NCI-H2171 (cell line): ENCODE measurements around the gene FOCAD.
A peak's percentile ranks its signal among the peaks of the same experiment; 100 is the strongest.
"Not testable (repeated sequence)": the region's sequence is repeated elsewhere in the genome, so short reads cannot be mapped to it uniquely, and the experiment has no call there.

Experiments used
- DNase-seq: peaks from one replicate; lab custom pipeline; 2025; lab: John Stamatoyannopoulos, UW

The FOCAD gene

DNA sequence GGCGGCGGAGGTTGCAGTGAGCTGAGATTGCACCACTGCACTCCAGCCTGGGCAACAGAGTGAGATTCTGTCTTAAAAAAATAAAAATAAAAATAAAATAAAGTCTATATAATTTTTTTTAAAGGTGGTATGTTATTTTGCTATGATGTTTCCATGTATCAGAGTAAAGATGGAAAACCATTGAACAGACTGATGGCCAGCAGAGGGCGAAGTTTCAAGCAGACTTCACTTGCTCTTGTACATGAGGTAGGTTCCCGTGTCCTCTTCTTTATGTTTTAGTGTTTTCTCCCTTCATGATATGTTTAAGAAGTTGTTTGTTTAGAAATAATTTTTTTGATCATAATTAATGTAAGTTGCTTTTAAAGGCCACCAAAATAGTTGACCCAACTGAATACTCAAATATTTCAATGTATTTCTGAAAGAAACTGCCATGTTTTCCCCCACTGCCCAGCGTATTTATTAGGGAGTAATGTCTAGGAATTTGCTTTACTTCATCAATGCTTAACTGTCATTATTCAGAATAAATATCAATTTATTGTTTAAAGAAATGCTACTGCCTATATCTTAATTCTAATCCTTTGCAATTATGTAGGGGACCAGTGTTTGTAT, 201.0 kb downstream of the FOCAD start:
- DNase-seq, result no peak

DNA sequence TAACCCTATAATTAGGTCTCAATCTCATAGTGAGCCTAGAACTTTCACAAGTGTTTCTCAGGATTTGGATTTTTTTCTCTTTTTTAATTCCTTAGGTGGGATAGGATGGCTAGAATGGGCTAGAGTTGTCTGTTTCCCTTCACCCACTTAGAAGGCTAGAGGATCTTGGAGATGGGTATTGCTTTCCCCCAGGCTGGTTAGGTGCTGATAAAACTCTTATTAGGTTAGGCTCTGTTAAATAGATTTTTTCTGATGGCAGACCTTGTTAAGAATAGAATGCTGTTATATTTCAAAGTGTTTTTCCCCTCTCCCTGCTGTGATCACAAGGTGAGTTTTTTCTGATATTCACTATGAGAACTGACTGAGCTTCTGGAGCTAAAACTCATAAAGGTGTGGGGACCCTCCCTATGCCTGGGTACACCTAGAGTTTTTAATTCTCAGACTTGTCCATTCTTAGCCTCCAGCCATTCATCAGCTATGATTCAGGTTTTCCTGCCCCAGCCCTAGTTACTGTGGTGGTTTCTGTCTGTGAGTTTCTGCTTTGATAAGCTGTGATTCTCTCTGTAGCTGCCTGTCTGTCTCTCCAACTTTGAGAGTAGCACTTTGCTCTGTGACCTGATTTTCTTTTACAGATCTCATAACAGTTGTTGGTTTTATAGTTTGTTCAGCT, 215.0 kb downstream of the FOCAD start:
- DNase-seq, result no peak

DNA sequence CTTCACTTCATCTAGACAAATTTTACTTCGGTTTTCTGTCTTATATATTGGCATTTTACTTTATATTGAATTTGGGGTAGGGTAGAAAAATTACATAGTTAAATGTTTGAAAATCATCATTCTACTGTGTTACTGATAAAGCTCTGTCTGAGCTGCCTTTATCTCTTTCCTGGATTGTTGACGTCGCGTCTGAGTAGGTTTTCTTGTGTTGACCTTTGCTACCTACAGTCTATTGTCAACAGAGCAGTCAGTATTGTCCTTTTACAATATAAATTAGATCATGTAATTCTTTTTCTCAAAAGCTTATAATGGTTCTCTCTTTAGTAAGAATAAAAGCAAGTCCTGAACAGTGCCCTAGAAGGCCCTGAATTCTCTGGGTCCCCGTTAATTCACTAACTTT, 219.2 kb downstream of the FOCAD start:
- DNase-seq, result no peak

DNA sequence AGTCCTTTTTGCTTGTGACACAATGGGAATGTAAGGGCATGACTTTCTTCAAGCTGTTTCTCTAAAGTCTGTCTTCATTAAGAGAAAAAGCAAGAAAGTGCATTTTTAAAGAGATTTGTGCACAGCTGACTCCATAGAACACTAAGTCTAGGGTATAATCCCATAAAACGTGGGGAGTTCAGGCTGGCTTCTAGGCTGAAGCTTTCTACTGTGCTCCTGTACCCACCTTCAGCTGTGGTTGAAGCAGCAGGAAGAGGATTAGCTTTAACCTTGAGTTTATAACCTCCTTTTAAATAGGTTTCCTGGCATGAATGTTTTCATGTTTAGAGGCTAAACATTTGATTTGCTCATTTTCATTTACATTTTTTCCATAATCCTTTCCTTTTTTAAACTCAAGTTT, 220.9 kb downstream of the FOCAD start:
- DNase-seq, result no peak

DNA sequence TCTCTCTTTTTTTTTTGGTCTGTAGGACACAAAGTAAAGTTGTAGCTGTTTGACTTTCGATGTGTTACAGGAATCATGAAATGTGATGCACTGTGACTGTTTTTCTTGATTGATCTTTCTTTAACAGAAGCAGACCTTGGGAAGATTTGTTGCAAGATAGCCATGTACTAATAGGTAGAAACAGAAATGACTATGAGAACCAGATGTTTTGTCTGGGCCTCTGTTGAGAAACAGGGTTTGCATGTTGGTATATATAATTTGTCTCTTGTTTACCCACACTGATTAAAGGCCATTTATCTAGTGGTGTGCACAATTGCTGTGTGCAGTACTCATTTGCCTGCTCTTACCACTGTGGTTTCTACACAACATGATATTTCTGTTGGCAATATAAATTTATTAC, 222.3 kb downstream of the FOCAD start:
- no peak for DNase-seq

DNA sequence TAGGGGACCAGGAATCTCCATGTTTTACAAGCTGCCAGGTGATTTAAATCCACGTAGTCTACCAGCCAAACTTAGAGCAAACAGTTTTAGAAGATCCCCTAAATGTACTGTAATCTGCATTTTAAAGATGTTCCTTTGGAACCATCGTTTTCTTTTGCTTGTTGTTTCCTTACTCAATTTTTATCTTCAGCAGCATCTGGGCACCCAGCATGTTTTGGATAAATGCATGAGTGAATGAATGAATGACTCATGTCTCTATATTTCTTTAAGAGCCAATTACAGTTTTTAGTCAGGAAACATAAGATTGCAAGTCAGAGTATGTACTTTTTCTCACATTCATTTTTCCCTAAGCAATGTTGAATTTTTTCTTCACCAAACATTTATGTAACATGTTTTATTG, 224.4 kb downstream of the FOCAD start:
- DNase-seq, result no peak

DNA sequence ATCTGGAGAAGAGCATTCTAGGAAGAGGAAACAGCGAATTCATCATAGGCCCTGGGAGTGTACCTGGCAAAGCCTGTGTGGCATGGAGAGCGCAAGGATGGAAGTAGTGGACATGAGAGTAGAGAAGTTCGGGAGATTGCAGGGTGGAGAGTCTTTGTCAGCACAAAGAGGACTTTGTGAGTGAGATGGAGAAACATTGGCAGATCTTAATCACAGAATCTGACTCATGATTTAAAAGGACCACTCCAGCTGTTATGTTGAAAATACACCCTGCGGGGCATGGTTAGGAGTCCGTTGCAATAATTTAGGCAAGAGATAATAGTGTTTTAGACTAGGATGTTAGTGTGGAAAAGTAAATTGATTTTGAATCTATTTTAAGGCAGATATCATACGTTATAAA, 230.5 kb downstream of the FOCAD start:
- no peak for DNase-seq

DNA sequence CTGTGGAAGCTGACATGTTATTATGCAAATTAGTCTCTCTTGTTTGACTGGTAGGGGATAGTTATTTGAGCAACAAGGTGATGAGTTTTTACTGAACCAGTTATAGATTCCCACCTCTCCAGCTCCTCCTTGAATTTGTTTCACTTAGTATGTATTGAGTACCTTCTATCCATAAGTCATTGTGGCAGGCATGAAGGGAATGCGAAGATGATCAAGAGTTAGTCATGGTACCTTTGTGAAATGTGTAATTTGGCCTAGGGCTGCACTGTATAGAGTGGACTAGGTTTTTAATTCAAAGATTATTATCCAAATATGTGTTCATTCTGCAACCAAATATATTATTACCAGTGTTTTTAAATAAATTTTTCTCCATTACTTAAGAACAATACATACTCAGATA, 237.3 kb downstream of the FOCAD start:
- no peak for DNase-seq

DNA sequence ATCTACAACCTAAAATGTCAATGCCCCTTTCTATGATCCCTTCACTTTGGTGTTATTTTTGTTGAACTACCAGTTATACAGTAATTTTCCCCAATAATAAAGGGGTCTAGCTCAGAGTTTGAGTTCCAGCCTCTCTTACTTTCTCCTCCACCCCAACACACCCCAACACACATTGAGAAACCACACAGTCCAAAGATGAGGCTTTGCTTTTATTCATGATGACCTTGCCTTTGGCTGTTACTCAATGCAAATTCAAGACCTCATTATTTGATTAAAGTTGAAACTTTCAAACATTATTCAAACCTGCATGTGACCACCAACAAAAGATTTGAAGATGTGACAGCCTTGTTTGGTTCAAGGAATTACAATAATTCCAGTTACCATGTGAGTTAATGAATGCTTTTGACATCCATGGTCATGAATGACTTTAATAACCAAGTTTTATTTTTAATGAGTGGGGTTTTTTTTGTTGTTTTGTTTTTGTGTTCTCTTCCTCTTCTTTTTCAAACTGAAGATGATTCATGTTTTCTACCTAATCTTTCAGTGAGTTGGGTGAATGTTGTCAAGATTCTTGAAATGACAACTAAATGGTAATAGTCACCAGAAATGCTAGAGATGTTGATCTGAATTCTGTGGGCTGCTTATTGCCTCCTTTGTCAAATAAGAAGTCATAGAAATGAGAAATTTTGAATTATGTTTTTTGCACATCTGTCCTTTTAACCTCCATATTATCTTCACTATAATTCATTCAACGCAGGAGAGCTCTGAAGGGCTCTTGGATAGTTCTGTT, 241.4 kb downstream of the FOCAD start:
- no peak for DNase-seq

DNA sequence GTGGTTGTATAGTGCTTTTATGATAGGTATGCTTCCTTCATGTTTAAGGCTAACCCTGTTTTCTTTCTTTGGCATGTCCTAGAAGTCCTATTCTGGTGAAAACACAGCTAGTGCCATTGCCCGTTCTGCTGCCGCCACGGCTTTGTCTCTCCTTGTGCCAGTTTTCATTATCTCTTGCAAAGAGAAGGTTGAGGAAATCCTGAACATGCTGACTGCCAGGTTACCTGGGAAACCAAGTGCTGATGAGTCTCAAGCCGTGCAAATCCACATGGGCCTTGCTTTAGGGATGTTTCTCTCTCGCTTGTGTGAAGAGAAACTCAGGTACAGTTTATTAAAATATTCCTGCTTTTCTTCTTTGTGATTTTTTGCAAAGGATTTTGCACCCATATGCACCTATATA, 245.2 kb downstream of the FOCAD start:
- no peak for DNase-seq

DNA sequence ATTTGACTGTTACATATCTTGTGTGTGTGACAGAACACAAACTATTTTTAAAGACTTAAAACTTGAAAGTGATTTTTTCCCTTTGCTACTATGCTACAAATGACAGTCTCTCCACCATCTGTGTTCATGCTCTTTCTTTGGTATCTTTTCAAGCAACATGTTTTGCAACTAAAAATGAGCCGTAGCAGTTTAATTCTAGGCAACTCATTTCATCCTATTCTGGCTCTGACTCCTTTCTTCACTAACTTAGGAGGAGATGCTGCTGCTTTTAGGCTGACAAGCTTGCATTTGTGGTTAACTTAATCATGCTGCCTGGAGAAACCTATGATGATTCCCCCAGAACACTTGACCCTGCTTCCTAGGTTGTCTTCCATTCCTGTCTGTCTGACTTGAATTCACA, 246.8 kb downstream of the FOCAD start:
- DNase-seq, result no peak

DNA sequence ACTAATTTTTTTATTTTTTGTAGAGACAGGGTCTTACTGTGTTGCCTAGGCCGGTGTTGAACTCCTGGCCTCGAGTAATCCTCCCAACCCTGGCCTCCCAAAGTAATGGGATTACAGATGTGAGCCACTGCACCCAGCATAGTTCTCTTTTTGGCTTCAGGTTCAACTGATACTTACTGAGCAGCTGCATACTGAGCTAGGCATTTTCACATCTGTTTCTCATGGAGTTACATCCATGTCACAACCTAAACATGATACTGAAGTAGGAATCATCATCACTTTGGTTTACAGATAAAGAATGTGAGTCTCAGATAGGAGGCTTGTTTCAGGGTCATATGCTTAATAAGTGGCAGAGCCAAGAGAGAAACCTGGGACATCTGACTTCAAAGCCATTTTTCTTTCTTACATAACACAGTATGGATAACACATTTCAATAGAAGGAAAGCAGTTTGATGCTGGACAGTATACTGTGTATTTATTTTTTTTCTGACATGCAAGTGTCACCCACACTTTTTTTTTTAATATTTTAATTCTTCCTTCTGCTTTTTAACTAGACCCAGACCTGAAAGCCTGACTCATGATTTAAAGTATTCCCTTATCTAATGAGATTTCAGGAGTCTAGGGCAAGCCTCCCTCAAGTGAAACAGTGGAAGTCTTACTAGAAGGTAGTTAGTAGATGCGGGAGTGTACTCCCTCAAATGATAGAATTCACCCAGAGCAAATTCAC, 256.6 kb downstream of the FOCAD start:
- DNase-seq, result no peak

DNA sequence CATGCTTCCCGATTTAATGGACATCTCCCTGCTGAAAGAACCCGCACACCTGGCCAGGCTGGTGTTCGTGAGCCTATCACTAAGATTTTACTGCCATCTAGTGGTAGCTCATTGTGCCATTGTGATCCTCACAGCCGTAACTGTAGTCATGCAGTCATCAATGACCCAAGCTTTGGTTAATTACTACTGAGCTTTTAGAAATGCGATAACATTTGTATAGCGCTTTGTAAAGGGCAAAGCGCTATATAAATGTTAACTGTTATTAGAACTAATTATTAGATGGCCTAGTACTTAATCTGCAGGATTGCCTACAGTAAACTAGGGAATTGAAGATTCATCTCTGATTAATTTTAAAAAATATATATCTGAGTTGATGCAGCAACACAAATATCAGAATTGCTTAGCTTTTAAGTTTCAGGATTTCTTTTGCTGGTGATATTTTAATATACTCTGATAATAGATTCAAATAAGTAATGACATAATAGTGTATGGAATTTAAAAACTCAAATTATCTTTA, 257.2 kb downstream of the FOCAD start:
- DNase-seq, result peak; percentile 41

DNA sequence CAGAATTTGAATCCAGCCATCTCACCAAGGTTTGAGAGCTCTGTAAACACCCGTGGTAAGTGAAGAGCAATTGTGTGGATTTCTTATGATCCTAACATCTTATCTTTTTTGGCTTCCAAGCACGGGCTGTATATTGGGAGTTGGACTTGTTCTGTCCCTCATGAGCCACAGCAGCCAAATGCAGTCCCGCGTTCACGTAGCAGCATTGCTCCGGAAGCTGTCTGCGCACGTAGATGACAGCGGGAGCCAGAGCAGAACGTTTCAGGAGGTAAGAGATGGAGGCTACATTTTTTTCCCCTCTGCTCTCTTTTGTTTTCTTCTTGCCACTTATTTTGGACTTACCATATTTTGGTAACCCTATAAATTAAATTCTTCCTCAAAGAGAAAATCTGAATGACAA, 260.4 kb downstream of the FOCAD start:
- no peak for DNase-seq

DNA sequence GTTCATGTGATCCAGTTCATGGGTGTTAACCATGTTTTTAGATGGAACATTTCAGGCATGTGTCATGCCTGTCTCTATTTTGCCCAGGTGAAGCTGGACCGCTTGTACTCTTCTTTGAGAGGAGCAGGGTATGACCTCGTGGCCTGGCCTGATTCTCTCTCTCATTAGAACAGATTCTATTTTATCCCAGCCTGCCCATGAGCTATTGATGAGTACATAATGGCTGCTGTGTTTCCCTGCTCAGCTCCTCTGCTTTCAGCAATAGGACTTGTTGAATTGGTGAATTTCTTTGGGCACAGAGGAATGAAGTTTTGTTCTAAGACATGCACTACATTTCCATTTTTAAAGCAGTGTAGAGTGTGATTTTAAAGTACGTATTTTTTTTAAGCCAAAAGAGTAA, 261.2 kb downstream of the FOCAD start:
- no peak for DNase-seq

DNA sequence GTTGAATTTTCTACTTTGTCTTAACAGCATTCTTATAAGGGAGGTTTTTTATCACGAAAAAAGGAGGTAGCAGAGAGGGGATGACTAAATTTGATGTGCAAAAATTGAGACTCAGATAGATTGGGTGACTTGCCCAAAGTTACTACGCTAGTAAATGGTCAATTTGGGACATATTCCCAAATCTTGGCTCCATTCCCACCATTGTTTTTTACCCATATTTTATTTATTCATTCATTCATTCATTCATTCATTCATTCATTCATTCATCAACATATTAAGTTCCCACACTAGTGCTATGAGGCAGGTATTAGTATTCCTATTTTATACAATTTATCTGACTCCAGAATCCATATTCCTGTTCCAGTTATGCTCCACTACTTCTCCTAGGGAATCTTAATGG, 261.8 kb downstream of the FOCAD start:
- no peak for DNase-seq

DNA sequence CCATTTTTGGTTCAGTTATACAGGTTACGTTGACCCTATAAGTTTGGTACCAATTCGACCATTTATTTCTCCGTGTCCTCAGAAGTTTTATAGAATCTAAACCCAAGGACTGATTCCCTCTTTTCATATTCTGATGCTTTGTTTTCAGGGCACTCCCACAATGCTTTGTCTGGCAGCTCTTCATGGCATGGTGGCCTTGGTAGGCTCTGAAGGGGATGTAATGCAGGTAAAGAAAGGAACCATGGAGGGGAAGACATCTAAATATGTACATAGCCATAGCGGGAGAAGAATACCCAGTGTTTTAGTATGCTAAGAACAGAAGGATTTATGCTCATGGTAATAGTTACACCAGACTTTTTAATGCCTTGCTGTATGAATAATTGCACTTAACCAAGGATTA, 264.6 kb downstream of the FOCAD start:
- DNase-seq, result no peak

DNA sequence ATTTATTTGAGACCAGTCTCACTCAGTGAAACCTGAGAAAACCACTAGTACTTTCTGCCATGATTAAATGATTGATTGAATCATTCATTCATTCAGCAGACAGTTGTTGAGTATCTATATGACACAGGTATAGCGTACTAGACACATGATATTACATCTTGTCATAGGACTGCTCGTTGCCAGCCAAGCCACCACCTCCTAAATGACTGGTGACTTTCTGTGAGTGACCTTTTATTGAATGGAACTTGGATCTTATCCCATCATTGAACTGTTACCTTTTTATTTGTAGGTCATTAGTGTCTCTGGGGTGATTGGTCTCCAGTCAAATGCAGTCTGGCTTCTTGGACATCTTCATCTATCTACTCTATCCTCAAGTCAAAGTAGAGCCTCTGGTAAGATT, 266.6 kb downstream of the FOCAD start:
- no peak for DNase-seq

DNA sequence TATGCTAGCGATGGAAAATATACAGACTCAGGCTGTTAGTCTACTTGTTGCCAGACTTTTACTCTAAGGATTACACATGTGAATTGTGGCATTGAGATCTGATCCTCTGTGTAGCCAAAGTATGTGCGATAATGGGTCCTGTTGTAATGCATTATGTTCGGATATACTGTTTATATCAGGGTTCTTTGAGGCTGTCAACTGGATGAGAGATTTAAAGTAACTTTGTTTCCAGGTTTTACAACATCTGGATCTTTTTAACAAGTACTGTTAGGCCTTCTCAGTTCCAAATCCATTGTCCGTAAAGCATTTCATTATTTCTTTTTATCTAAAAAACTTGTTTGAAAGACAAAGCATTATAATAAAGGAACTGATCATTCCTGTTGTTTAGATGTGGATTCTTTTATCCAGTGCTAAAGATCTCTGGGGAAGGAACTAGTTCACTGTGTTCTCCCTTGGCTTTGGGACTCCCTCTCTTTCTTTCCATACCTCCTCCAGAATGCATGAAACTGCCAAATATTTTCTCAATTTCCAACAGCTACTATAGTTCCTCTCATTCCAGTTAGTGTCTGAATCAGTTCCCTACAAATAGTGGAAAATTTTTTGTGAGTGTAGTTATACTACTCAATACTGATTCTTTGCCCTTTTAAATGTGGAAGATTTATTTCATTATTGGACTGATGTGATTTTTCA, 278.6 kb downstream of the FOCAD start:
- DNase-seq, result no peak

DNA sequence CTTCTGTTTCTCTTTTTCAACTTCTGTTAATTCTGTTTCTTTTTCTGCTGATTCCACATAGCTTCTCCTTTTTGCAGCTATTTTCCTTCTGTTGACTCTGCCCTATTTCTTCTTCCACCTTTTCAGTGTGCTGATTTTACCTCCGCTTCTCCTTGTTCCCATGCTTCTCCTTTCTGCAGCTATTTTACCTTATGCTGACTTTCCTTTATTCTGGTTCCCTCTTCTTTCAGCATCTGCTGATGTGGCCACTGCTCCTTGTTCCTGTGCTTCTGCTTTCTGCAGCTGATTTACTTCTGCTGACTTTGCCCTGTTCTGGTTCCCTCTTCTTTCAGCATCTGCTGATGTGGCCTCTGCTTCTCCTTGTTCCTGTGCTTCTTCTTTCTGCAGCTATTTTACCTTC, 288.6 kb downstream of the FOCAD start:
- DNase-seq, result no peak

DNA sequence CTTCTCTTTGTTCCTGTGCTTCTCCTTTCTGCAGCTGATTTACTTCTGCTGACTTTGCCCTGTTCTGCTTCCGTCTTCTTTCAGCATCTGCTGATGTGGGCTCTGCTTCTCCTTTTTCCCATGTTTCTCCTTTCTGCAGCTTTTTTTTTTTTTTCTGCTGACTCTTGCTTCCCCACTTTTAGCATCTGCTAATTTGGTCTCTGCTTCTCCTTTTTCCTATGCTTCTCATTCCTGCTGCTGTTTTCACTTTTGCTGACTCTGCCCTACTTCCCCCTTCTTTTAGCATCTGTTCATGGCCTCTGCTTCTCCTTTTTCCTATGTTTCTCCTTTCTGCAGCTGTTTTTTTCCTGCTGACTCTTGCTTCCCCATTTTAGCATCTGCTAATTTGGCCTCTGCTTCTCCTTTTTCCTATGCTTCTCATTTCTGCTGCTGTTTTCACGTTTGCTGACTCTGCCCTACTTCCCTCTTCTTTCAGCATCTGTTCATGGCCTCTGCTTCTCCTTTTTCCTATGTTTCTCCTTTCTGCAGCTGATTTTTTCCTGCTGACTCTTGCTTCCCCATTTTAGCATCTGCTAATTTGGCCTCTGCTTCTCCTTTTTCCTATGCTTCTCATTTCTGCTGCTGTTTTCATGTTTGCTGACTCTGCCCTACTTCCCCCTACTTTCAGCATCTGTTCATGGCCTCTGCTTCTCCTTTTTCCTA, 289.3 kb downstream of the FOCAD start:
- DNase-seq, result not testable (repeated sequence)
